DND-41 (cell line): ENCODE measurements around the gene PDAP1.

Source experiments
- ATAC-seq: fragments of 200-7000 bp; cut with Tn5 transposase; 3 replicates; pipeline ENCODE4 v1.9.1; 2021; ENCODE audit warnings: low read depth; ENCODE audit not compliant: insufficient read depth
- DNase-seq: peaks from one replicate; pipeline ENCODE4 v3.0.0-alpha.2; 2020
- H2AFZ ChIP-seq: 2 replicates; pipeline ENCODE4 v1.6.0; 2012; ENCODE audit warnings: low read depth, low read length
- H3K27ac ChIP-seq: 2 replicates; pipeline ENCODE4 v1.5.1; 2012; ENCODE audit warnings: low read length, inconsistent platforms
- H3K27me3 ChIP-seq: fragments of 200-600 bp; sonication (generic); 2 replicates; pipeline ENCODE4 v1.6.0; 2012; ENCODE audit warnings: low read length, mild to moderate bottlenecking, inconsistent platforms; ENCODE audit not compliant: insufficient read depth, poor library complexity
- H3K36me3 ChIP-seq: 2 replicates; pipeline ENCODE4 v1.5.1; 2012; ENCODE audit warnings: low read length, inconsistent platforms; ENCODE audit not compliant: insufficient read depth
- H3K4me1 ChIP-seq: 2 replicates; pipeline ENCODE4 v1.5.1; 2012; ENCODE audit warnings: mild to moderate bottlenecking, low read length; ENCODE audit not compliant: insufficient read depth
- H3K4me2 ChIP-seq: 2 replicates; pipeline ENCODE4 v1.6.0; 2012; ENCODE audit warnings: mild to moderate bottlenecking, moderate library complexity, low read length, inconsistent platforms; ENCODE audit not compliant: insufficient read depth
- H3K4me3 ChIP-seq, 2 experiments: fragments of 200-600 bp in 1 of 2; shearing (Covaris generic) in 1 of 2; 2 replicates each; pipeline ENCODE4 v1.5.1; 2012 to 2016; ENCODE audit warnings: inconsistent platforms in 2 of 2, low read length in 2 of 2, mild to moderate bottlenecking in 2 of 2, low read depth in 1 of 2, moderate library complexity in 1 of 2
- H3K79me2 ChIP-seq: 2 replicates; pipeline ENCODE4 v1.6.0; 2012; ENCODE audit warnings: low read length, inconsistent platforms; ENCODE audit not compliant: insufficient read depth
- H3K9ac ChIP-seq: 2 replicates; pipeline ENCODE4 v1.6.0; 2012; ENCODE audit warnings: low read depth, mild to moderate bottlenecking, inconsistent platforms, low read length, moderate library complexity
- H3K9me3 ChIP-seq: 2 replicates; pipeline ENCODE4 v1.5.1; 2012; ENCODE audit warnings: low read length, moderate library complexity, mild to moderate bottlenecking, inconsistent platforms; ENCODE audit not compliant: insufficient read depth, severe bottlenecking
- H4K20me1 ChIP-seq: 2 replicates; pipeline ENCODE4 v1.6.0; 2012; ENCODE audit warnings: low read length; ENCODE audit not compliant: insufficient read depth
- EZH2 ChIP-seq: IDR thresholded peaks from 3 replicates; pipeline ENCODE4 v1.6.1; 2012; ENCODE audit warnings: borderline replicate concordance, low read depth, mild to moderate bottlenecking, moderate library complexity, low read length, inconsistent platforms; ENCODE audit not compliant: severe bottlenecking
- TF ChIP-seq, protein P1 (sequence below): IDR thresholded peaks from 2 replicates; pipeline ENCODE4 v1.5.1; 2012; ENCODE audit warnings: borderline replicate concordance, low read length, moderate library complexity, mild to moderate bottlenecking; ENCODE audit not compliant: poor library complexity, severe bottlenecking; ENCODE audit errors: extremely low read depth

PDAP1 gene

DNA sequence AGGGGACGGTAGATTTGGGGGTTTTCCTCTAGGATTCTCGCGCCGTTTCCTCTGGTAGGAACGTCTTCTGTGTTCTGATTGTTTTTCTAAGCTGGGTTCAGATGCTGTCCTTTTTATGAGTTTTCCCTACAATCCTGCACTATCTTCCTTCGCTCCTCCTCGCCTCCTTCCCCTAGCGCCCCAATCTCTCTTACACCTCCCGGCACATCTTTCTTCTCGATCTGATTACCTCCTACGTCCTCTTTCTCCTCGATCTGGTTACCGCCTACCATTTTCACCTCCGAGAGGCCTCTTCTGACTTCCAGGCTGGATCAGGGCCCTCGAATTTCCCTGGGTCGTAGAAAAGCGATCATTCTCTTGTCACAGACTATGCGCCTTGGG is 785 bp upstream of the PDAP1 start:
- H3K9ac ChIP-seq: peak overlapping the region; percentile 90
- TF ChIP-seq EZH2: no peak
- TF ChIP-seq, protein P1, sequence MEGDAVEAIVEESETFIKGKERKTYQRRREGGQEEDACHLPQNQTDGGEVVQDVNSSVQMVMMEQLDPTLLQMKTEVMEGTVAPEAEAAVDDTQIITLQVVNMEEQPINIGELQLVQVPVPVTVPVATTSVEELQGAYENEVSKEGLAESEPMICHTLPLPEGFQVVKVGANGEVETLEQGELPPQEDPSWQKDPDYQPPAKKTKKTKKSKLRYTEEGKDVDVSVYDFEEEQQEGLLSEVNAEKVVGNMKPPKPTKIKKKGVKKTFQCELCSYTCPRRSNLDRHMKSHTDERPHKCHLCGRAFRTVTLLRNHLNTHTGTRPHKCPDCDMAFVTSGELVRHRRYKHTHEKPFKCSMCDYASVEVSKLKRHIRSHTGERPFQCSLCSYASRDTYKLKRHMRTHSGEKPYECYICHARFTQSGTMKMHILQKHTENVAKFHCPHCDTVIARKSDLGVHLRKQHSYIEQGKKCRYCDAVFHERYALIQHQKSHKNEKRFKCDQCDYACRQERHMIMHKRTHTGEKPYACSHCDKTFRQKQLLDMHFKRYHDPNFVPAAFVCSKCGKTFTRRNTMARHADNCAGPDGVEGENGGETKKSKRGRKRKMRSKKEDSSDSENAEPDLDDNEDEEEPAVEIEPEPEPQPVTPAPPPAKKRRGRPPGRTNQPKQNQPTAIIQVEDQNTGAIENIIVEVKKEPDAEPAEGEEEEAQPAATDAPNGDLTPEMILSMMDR: no peak
- peaks cover 39% of the 10 kb centered on the region for H4K20me1 ChIP-seq
- peak overlapping the region; percentile 58 to 86 for H3K4me3 ChIP-seq
- H3K36me3 ChIP-seq: peaks cover 68% of the 10 kb centered on the region
- DNase-seq: no peak
- H3K27ac ChIP-seq: peak overlapping the region; percentile 99
- H3K27me3 ChIP-seq: no peaks in the 10 kb centered on the region
- peak overlapping the region; percentile 73 for H3K4me2 ChIP-seq
- no peaks in the 10 kb centered on the region for H3K9me3 ChIP-seq
- peaks cover 89% of the 10 kb centered on the region for H3K79me2 ChIP-seq
- peak overlapping the region; percentile 86 for H2AFZ ChIP-seq
- H3K4me1 ChIP-seq: peaks cover 53% of the 10 kb centered on the region
- ATAC-seq: no peak

DNA sequence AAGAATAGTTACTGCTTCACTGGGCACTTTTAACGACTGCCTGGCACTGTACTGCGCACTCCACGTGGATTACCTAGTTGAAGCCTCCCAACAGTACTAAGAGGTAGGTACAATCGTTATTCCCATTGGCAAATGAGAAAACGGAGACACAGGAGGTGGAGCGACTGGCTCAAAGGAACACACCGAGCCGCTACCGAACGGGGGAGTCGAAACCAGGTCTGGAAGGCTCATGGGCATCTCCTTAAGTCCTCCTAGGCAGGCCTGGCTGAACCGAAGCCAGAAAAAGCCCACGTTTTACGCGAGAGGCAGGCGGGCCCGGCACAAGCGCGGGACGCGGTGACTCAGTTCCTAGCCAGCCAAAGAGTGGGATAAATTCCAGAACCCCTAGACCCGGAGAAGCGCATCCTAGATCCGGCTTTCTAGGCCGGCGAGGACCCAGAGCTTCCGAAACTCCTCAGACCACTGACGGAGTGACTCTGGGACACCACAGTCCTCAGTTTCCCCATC is 472 bp downstream of the PDAP1 start:
- H3K27ac ChIP-seq: peak overlapping the region; percentile 99
- peak overlapping the region; percentile 73 for H3K4me2 ChIP-seq
- peak; percentile 42 for DNase-seq
- no peak for TF ChIP-seq EZH2
- TF ChIP-seq, protein P1: no peak
- H3K79me2 ChIP-seq: peaks cover 95% of the 10 kb centered on the region
- peak; percentile 20 for ATAC-seq
- peak overlapping the region; percentile 96 for H2AFZ ChIP-seq
- H3K4me3 ChIP-seq: peak overlapping the region; percentile 58 to 86
- no peaks in the 10 kb centered on the region for H3K27me3 ChIP-seq
- H3K36me3 ChIP-seq: peaks cover 68% of the 10 kb centered on the region
- H3K9me3 ChIP-seq: no peaks in the 10 kb centered on the region
- H3K4me1 ChIP-seq: peaks cover 56% of the 10 kb centered on the region
- peak overlapping the region; percentile 90 for H3K9ac ChIP-seq
- peaks cover 47% of the 10 kb centered on the region for H4K20me1 ChIP-seq

DNA sequence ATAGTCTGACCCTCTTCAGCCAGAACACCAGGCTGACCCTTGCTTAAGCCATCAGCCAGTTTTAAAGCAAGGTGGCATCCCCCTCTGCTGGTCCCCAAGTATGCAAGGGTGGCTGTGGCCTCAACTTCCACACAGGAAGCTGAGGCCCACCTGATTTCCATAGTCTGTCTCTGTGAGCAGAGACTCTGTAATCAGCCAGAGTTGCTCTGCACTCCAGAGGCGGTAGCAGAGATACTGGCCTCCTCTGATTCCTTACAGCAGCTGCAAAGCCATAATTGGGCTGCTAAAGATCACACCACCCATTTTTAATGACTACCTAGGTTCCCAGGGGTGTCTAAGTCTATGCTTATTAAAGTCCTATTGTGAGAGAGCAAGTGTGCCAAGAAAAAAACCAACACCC is 1.8 kb downstream of the PDAP1 start:
- Histone ChIP-seq H3K79me2 (peaks cover 87% of the 10 kb centered on the region), H3K9ac (peak overlapping the region; percentile 90), H3K27ac (peak overlapping the region; percentile 99), H3K4me1 (peaks cover 55% of the 10 kb centered on the region), H4K20me1 (peaks cover 45% of the 10 kb centered on the region), H3K27me3 (no peaks in the 10 kb centered on the region), H3K36me3 (peaks cover 65% of the 10 kb centered on the region), H3K4me3 (peak overlapping the region in 1 of 2 experiments; percentile 86; a peak in 2 of 4 replicates), H3K9me3 (no peaks in the 10 kb centered on the region), H3K4me2 (peak overlapping the region; percentile 73), H2AFZ (no peak overlapping the region)
- peak; percentile 30 for DNase-seq
- TF ChIP-seq EZH2: no peak
- TF ChIP-seq, protein P1: peak; percentile 36
- peak; percentile 18; the same call in 1 of the 3 replicates for ATAC-seq
